SIG-M5 treated with dmso at 0.1 percent for 504 hours (cell line): Measurements from ENCODE around the gene CDC42EP2.

Experiments
- DNase-seq: peaks from one replicate; lab custom pipeline; 2025; ENCODE audit not compliant: unreplicated experiment; lab: John Stamatoyannopoulos, UW

CDC42EP2 gene

GRCh38 chr11:65355013-65355775 lies 40.5 kb downstream of the CDC42EP2 start:
- peak; percentile 47 for DNase-seq

DNA sequence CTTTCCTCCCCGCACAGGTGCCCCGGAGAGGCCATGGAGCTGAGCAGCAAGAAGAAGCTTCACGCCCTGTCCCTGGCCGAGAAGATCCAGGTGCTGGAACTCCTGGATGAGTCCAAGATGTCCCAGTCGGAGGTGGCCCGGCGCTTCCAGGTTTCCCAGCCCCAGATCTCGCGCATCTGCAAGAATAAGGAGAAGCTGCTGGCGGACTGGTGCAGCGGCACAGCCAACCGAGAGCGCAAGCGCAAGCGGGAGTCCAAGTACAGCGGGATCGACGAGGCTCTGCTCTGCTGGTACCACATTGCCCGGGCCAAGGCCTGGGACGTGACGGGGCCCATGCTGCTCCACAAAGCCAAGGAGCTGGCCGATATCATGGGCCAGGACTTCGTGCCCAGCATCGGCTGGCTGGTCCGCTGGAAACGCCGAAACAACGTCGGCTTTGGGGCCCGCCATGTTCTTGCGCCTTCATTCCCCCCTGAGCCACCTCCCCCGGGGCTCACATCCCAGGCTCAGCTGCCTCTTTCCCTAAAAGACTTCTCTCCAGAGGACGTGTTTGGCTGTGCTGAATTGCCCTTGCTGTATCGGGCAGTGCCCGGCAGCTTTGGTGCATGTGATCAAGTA lies 41.2 kb downstream of the CDC42EP2 start:
- no peak for DNase-seq

- no peak for DNase-seq
Measured at GRCh38 chr11:65356394-65356972, 41.8 kb downstream of the CDC42EP2 start.

GRCh38 chr11:65357856-65358356 lies 43.2 kb downstream of the CDC42EP2 start:
- no peak for DNase-seq

- no peak for DNase-seq
Measured at GRCh38 chr11:65362320-65362931, 47.8 kb downstream of the CDC42EP2 start.

DNA sequence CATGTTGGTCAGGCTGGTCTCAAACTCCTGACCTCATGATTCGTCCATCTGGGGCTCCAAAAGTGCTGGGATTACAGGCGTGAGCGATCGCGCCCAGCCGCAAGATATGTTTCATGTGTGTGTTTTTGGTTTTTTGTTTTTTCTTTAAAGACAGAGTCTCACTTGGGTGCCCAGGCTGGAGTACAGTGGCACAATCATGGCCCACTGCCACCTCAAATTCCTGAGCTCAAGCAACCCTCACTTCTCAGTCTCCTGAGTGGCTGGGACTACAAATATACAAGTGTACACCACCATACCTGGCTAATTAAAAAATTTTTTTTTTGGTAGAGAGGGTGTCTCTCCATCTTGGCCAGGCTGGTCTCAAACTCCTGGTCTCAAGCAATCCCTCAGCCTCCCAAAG lies 48.3 kb downstream of the CDC42EP2 start:
- no peak for DNase-seq

DNA sequence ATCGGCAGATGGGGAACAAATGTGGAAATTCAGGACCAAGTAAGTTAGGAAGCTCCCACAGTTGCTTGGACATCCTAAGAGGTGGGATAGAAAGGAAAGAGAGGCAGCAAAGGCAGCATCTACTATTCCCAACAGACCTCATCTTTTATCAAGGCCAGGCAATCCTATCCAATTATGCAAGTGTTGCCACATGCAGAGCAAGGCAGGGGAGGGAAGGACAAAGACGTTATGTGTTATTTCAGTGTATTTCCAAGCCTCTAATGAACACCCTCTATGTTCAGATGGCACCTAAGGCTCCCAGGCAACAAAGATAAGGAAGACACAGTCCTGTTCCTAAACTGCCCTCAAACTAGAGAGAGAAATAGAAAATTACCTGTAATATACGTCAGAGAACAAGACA lies 49.1 kb downstream of the CDC42EP2 start:
- no peak for DNase-seq

DNA sequence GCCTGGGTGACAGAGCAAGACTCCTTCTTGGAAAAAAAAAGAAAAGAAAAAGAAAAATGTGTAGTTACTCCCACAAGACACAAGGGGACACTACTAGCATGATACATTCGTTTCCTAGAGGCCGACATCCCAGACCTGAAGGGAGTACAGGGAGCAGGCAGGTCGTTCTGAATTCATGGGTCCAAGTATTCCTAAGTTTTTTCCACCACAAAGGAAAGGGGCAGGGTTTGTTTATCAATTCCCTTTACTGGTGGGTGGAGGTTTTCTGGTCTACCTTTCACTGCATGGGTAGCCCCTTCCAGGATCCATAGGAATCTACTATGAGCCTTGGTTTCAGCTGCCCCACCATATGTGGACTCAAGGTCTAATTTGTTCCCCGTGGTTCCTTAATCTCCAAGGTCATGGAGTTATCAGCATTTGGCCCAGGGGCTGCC lies 51.7 kb downstream of the CDC42EP2 start:
- peak; percentile 82 for DNase-seq

DNA sequence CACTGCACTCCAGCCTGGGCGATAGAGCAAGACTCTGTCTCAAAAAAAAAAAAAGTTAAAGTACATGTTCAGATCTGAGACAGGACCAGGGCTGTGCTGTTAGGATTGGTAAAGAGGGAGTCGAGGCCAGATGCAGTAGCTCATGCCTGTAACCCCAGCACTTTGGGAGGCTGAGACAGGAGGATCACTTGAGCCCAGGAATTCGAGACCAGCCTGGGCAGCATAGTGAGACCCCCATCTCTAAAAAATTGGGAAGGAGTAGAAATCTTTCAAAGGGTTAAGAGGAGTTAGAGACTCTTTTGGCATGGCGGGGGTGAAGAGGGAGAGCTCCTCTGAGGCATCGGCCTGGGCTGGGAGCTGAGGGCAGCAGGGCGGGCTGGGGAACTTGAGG lies 56.0 kb downstream of the CDC42EP2 start:
- DNase-seq, result no peak
